Natural killer cell (primary cell): ENCODE data around the gene NUDT2. TPM values are rescaled to one million over a fixed set of nuclear protein-coding genes. Genes with fewer than 3 reads are reported as not detected.
A peak's percentile ranks its signal among the peaks of the same experiment; 100 is the strongest.
"Not testable (repeated sequence)": the region's sequence is repeated elsewhere in the genome, so short reads cannot be mapped to it uniquely, and the experiment has no call there.

Experiments used
- ATAC-seq, 3 donors: fragments of 150-1000 bp in 2 of 3; fragments of 200-7000 bp in 1 of 3; cut with Tn5 transposase; 1 replicate in 1 of 3; 2 replicates in 2 of 3; pipeline ENCODE4 v1.10.0; 2021; ENCODE audit warnings: mild to moderate bottlenecking in 2 of 3, moderate library complexity in 2 of 3
- DNase-seq, 2 donors: peaks; one replicate each; pipeline versions ENCODE4 v3.0.0 to v3.0.0-alpha.2; 2013 to 2021; ENCODE audit warnings: mixed read lengths in 1 of 2
- H3K27ac ChIP-seq: one replicate; pipeline ENCODE4 v1.5.1; 2013; ENCODE audit warnings: mild to moderate bottlenecking, low read length
- H3K27me3 ChIP-seq: one replicate; pipeline ENCODE4 v1.6.1; 2013; ENCODE audit warnings: low read length; ENCODE audit not compliant: control insufficient read depth, insufficient read depth
- H3K36me3 ChIP-seq: one replicate; pipeline ENCODE4 v1.6.1; 2013; ENCODE audit warnings: low read length; ENCODE audit not compliant: control insufficient read depth, insufficient read depth
- H3K4me1 ChIP-seq: one replicate; pipeline ENCODE4 v1.6.1; 2013; ENCODE audit warnings: low read length; ENCODE audit not compliant: control insufficient read depth, insufficient read depth
- H3K4me3 ChIP-seq: one replicate; pipeline ENCODE4 v1.5.1; 2013; ENCODE audit warnings: low read length
- H3K9me3 ChIP-seq: one replicate; pipeline ENCODE4 v1.6.1; 2013; ENCODE audit warnings: low read length; ENCODE audit not compliant: control insufficient read depth, insufficient read depth
- H3K27ac Mint-ChIP-seq, 2 donors: one replicate each; pipeline ENCODE4 v1.8.0; 2022; ENCODE audit warnings: mild to moderate bottlenecking in 2 of 2, mixed read lengths in 2 of 2, moderate library complexity in 1 of 2
- H3K27me3 Mint-ChIP-seq, 2 donors: one replicate each; pipeline ENCODE4 v1.8.0; 2022; ENCODE audit warnings: low read depth in 2 of 2, mixed read lengths in 2 of 2
- H3K36me3 Mint-ChIP-seq: one replicate; pipeline ENCODE4 v1.8.0; 2022; ENCODE audit warnings: mixed read lengths
- H3K4me1 Mint-ChIP-seq, 2 donors: one replicate each; pipeline ENCODE4 v1.8.0; 2022; ENCODE audit warnings: mixed read lengths in 2 of 2
- H3K4me3 Mint-ChIP-seq: one replicate; pipeline ENCODE4 v1.8.0; 2022; ENCODE audit warnings: mild to moderate bottlenecking, moderate library complexity, mixed read lengths
- H3K9me3 Mint-ChIP-seq, 2 donors: one replicate each; pipeline ENCODE4 v1.8.0; 2022; ENCODE audit warnings: mixed read lengths in 2 of 2
- WGBS: methylation state at CpG from one replicate; pipeline ENCODE4 v1.1.7; 2013; ENCODE audit warnings: missing lambda C conversion rate; ENCODE audit not compliant: insufficient coverage; 5-methylcytosine and 5-hydroxymethylcytosine counted together
- intact Hi-C: fragments of 100-400 bp; cut with micrococcal nuclease; formaldehyde crosslinking; loops from one replicate; pipeline ENCODE4 v1.14.2; 2022
- total RNA-seq, 4 donors: library from RNA; stranded (reverse); fragments of 120-200 nt in 1 of 4; gene quantifications; one replicate each; pipeline versions ENCODE4 v1.2.3 to v1.2.4, GENCODE V29; 2013 to 2022
- TF ChIP-seq, protein P1 (sequence below): fragments of 200-600 bp; IDR thresholded peaks from one replicate; pipeline ENCODE4 v1.8.0; 2022; ENCODE audit warnings: antibody characterized with exemption

NUDT2 gene
- total RNA-seq, 3 donors from 2014 or later (not counting 1 experiment from before 2014, with no cell fraction given), result 8.5 to 15.7 (median 9.4) TPM

DNA sequence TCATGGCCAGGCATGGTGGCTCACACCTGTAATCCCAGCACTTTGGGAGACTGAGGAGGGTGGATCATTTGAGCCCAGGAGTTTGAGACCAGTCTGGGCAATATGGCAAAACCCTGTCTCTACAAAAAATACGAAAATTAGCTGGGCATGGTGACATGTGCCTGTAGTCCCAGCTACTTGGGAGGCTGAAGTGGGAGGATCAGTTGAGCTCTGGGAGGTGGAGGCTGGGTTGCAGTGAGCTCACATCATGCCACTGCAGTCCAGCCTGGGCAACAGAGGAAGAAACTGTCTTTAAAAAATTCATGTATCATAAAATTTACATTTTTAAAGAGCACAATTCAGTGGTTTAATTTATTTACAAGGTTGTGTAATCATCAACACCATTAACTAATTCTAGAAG lies 23.6 kb downstream of the NUDT2 start:
- intact Hi-C loops, H3K4me1 ChIP-seq, H3K36me3 ChIP-seq, H3K27ac ChIP-seq, H3K9me3 Mint-ChIP-seq, H3K9me3 ChIP-seq, H3K27me3 Mint-ChIP-seq, H3K4me1 Mint-ChIP-seq, H3K27me3 ChIP-seq, H3K4me3 ChIP-seq, H3K4me3 Mint-ChIP-seq, H3K27ac Mint-ChIP-seq, ATAC-seq, DNase-seq: not testable (repeated sequence)
- WGBS, result 95% methylated on average over 1 of the region's 1 CpG
- peaks cover 20% of the 10 kb centered on the region for H3K36me3 Mint-ChIP-seq

DNA sequence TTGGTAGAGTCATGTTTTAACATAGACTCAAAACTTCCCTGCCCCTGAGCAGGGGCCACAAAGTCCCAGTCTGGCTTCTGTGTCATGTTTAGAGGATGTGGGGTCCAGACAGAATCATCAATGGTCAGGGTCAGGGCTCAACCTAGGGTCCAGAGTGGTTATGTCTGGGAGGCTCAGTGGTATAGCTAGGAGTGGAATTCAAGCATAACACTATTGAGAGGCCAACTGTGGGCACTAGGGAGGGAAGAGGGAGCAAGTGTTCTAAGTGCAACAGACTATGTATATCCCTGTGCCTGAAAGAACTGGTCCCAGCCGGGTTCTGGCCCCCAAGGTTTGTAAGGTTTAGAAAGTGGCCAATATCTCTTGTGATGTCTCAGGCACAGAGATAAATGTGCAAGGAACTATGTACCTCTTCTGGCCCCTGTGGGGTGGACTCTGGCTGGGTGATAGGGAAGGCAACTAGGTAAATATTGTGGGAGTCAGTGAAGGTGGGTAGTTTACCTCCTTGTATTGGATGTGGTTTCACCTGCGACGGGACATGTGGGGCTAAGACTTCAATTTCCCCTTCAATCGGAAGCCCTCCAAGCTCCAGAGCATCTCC lies 33.3 kb downstream of the NUDT2 start:
- Histone ChIP-seq H3K36me3 (no peaks in the 10 kb centered on the region), H3K9me3 (no peaks in the 10 kb centered on the region), H3K27ac (no peak overlapping the region), H3K27me3 (no peaks in the 10 kb centered on the region), H3K4me1 (no peaks in the 10 kb centered on the region), H3K4me3 (no peak overlapping the region)
- ATAC-seq (peak in 1 of 3 donors; percentile 17), DNase-seq (no peak)
- TF ChIP-seq, protein P1, sequence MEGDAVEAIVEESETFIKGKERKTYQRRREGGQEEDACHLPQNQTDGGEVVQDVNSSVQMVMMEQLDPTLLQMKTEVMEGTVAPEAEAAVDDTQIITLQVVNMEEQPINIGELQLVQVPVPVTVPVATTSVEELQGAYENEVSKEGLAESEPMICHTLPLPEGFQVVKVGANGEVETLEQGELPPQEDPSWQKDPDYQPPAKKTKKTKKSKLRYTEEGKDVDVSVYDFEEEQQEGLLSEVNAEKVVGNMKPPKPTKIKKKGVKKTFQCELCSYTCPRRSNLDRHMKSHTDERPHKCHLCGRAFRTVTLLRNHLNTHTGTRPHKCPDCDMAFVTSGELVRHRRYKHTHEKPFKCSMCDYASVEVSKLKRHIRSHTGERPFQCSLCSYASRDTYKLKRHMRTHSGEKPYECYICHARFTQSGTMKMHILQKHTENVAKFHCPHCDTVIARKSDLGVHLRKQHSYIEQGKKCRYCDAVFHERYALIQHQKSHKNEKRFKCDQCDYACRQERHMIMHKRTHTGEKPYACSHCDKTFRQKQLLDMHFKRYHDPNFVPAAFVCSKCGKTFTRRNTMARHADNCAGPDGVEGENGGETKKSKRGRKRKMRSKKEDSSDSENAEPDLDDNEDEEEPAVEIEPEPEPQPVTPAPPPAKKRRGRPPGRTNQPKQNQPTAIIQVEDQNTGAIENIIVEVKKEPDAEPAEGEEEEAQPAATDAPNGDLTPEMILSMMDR, result no peak
- WGBS, result 87% methylated on average over 4 of the region's 4 CpGs
- Mint-ChIP-seq H3K9me3 (no peaks in the 10 kb centered on the region), H3K4me1 (no peaks in the 10 kb centered on the region), H3K27me3 (no peaks in the 10 kb centered on the region), H3K27ac (no peak overlapping the region), H3K36me3 (no peaks in the 10 kb centered on the region), H3K4me3 (no peak overlapping the region)
- intact Hi-C loops, result no loop called here

DNA sequence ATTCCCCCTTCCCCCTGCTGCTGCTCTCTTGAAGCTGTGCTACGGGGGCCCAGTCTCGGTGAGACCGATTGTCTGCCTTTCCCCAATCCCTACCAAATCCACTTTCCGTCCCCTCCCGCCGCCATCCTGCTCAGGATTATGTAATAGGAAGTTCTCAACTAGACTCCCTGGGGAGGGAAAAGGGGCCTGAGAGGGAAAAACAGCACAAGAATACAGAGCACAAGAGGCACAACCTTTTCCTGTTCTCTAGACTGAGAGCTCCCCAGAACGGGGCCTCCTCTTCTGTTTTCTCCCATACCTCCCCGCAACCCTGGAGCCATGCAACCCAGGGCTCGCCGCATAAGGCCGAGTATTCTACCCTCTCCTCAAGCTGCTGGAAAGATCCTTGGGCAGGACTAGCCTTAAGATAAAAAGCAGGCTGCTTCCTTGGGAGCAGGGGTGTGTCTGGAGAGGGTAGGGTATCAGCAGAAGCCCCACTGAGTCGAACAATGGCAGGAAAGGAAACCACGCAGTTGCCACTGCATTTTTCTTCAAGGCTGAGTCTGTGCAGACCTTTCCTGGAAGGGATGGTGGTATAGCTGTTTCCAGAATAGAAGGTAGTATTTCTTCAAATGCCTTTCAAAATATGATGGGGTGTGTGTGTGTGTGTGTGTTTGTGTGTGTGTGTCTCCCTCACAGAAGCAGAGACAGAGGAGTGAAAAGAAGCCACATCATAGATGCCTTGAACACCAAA lies 34.4 kb downstream of the NUDT2 start:
- 55% methylated on average over 10 of the region's 13 CpGs for WGBS
- H3K4me3 Mint-ChIP-seq, result no peak overlapping the region
- Histone ChIP-seq H3K36me3 (no peaks in the 10 kb centered on the region), H3K27ac (no peak overlapping the region), H3K4me3 (no peak overlapping the region), H3K27me3 (no peaks in the 10 kb centered on the region), H3K4me1 (no peaks in the 10 kb centered on the region), H3K9me3 (no peaks in the 10 kb centered on the region)
- TF ChIP-seq, protein P1, result no peak
- peak in 1 of 2 donors; percentile 41 for DNase-seq
- no peak overlapping the region for H3K27ac Mint-ChIP-seq
- no peaks in the 10 kb centered on the region for H3K9me3 Mint-ChIP-seq
- no peaks in the 10 kb centered on the region for H3K27me3 Mint-ChIP-seq
- intact Hi-C loops, result no loop called here
- ATAC-seq, result no peak
- no peaks in the 10 kb centered on the region for H3K36me3 Mint-ChIP-seq
- no peaks in the 10 kb centered on the region for H3K4me1 Mint-ChIP-seq

DNA sequence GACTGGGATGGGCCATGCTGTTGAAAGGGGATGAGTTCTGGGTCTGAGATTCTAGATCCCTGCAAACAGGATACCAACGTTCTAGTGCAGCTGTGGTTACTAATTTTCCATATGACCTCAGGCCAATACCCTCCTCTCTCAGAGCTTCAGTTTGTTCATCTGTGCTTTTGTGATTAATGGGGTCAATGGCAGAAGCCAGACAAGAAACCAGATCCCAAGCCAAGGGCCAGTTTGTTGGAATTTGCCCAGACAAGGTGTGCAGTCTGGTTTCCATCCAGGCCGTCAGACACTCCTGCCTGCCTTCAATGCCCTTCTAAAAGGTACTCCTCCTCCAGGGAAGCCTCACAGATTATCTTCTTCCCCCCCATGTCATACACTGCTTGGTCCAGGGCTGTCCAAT lies 35.9 kb downstream of the NUDT2 start:
- Mint-ChIP-seq H3K4me3 (no peak overlapping the region), H3K27me3 (no peaks in the 10 kb centered on the region), H3K9me3 (no peaks in the 10 kb centered on the region), H3K4me1 (no peaks in the 10 kb centered on the region), H3K27ac (no peak overlapping the region), H3K36me3 (no peaks in the 10 kb centered on the region)
- Histone ChIP-seq H3K4me1 (no peaks in the 10 kb centered on the region), H3K4me3 (no peak overlapping the region), H3K27ac (no peak overlapping the region), H3K27me3 (no peaks in the 10 kb centered on the region), H3K36me3 (no peaks in the 10 kb centered on the region), H3K9me3 (no peaks in the 10 kb centered on the region)
- DNase-seq (no peak), ATAC-seq (no peak)
- TF ChIP-seq, protein P1, result no peak
- 71% methylated on average over 2 of the region's 2 CpGs for WGBS
- intact Hi-C loops, result no loop called here
